Spleen (tissue), 11 donors: ENCODE measurements around the gene PPARGC1A. TPM values are rescaled to one million over a fixed set of nuclear protein-coding genes. Genes with fewer than 3 reads are reported as not detected.
A peak's percentile ranks its signal among the peaks of the same experiment; 100 is the strongest.

Experiments used
- DNase-seq: peaks from one replicate; pipeline ENCODE4 v3.0.0-alpha.2; 2020
- H3K27ac ChIP-seq, 8 donors: fragments of 200-600 bp; sonication (generic) in 7 of 8; 1 replicate in 4 of 8; 2 replicates in 4 of 8; pipeline versions ENCODE4 v1.5.0 to v1.8.0; 2016 to 2021; ENCODE audit warnings: inconsistent platforms in 4 of 8, mild to moderate bottlenecking in 4 of 8, moderate library complexity in 1 of 8
- H3K27me3 ChIP-seq, 7 donors: fragments of 200-600 bp; sonication (generic) in 6 of 7; replicated peaks in 1 of 7; 1 replicate in 4 of 7; 2 replicates in 3 of 7; pipeline versions ENCODE4 v1.5.0 to v1.8.0; 2016 to 2021; ENCODE audit warnings: inconsistent platforms in 3 of 7, mild to moderate bottlenecking in 1 of 7
- H3K36me3 ChIP-seq, 6 donors: fragments of 200-600 bp; sonication (generic) in 5 of 6; 1 replicate in 4 of 6; 2 replicates in 2 of 6; pipeline versions ENCODE4 v1.5.0 to v1.8.0; 2016 to 2021; ENCODE audit warnings: inconsistent platforms in 2 of 6
- H3K4me1 ChIP-seq, 6 donors: fragments of 200-600 bp; sonication (generic) in 5 of 6; 1 replicate in 3 of 6; 2 replicates in 3 of 6; pipeline versions ENCODE4 v1.5.0 to v1.8.0; 2016 to 2021; ENCODE audit warnings: inconsistent platforms in 3 of 6
- H3K4me3 ChIP-seq, 8 donors: fragments of 200-600 bp; sonication (generic) in 7 of 8; 1 replicate in 4 of 8; 2 replicates in 4 of 8; pipeline versions ENCODE4 v1.5.0 to v1.8.0; 2016 to 2021; ENCODE audit warnings: inconsistent platforms in 4 of 8, mild to moderate bottlenecking in 4 of 8, moderate library complexity in 2 of 8
- H3K9me3 ChIP-seq, 8 donors: fragments of 200-600 bp; sonication (generic) in 7 of 8; 1 replicate in 4 of 8; 2 replicates in 4 of 8; pipeline versions ENCODE4 v1.5.0 to v1.8.0; 2016 to 2021; ENCODE audit warnings: inconsistent platforms in 4 of 8
- POLR2A ChIP-seq, 3 donors: fragments of 450-650 bp; IDR thresholded peaks; one replicate each; pipeline ENCODE4 v1.5.1; 2017; ENCODE audit warnings: antibody characterized with exemption in 3 of 3, mild to moderate bottlenecking in 1 of 3
- POLR2AphosphoS5 ChIP-seq, 3 donors: sonication (generic); formaldehyde crosslinking; IDR thresholded peaks; one replicate each; pipeline ENCODE4 v1.5.1; 2017; ENCODE audit warnings: antibody characterized with exemption in 3 of 3
- WGBS, 5 donors: extraction: QIAGEN DNeasy Blood & Tissue Kit in 3 of 5; methylation state at CpG; one replicate each; pipeline versions ENCODE4 v1.1.5 to v1.1.7; 2013 to 2018; 5-methylcytosine and 5-hydroxymethylcytosine counted together
- intact Hi-C: fragments of 100-400 bp; cut with DNase I; formaldehyde crosslinking; loops from one replicate; pipeline ENCODE4 v1.15.0; 2023; ENCODE audit warnings: low total_unique reads
- polyA plus RNA-seq, 3 donors: library from polyadenylated mRNA; stranded (reverse); fragments of 200-250 nt; gene quantifications; one replicate each; pipeline ENCODE4 v1.2.1, GENCODE V29; 2013
- total RNA-seq, 7 donors: library from RNA; depleted of rRNA in 3 of 7; stranded (reverse); fragments of >200 nt in 3 of 7; fragmentation: NEBNext Ultra II Directional in 4 of 7; extraction: Animal tissue kit (Norgen Biotek cat#: 25700) in 4 of 7; gene quantifications; one replicate each; pipeline versions ENCODE4 v1.1.0 to v1.2.1, GENCODE V29; 2016 to 2021
- TF ChIP-seq, protein P1 (sequence below), 11 experiments: fragments of 200-600 bp in 7 of 11; fragments of 450-650 bp in 4 of 11; sonication (generic) in 4 of 11; IDR thresholded peaks in 8 of 11; conservative IDR thresholded peaks in 3 of 11; 1 replicate in 7 of 11; 2 replicates in 4 of 11; pipeline versions ENCODE4 v1.4.0 to v1.8.0; 2016 to 2021; ENCODE audit warnings: antibody characterized with exemption in 11 of 11, inconsistent platforms in 4 of 11, mild to moderate bottlenecking in 1 of 11
- donor health status: healthy with polysubstance abuse.
- donor health status: DM: no; HTN: no; CAD: no; lungs with moderate emphysema.
- donor health status: DM: no; HTN: no; CAD: no.
- donor health status: Bipolar disorder and iron deficiency.
- donor health status: healthy.
- donor health status: DM: no; HTN: no; CAD: no.
- donor health status: DM: yes; HTN: yes; CAD: no.

Gene PPARGC1A
- total and polyA plus RNA-seq, 10 donors = 0.32 to 7.3 (median 2.6) TPM

GRCh38 chr4:23860919-23861318 lies 28.9 kb downstream of the PPARGC1A start:
- DNase-seq = no peak
- Histone ChIP-seq H3K9me3 (no peaks in the 10 kb centered on the region), H3K36me3 (no peaks in the 10 kb centered on the region), H3K4me3 (no peak overlapping the region), H3K27ac (no peak overlapping the region), H3K4me1 (no peaks in the 10 kb centered on the region), H3K27me3 (no peaks in the 10 kb centered on the region)
- intact Hi-C loops = no loop called here
- WGBS, 5 donors = 82 to 89% (median 85%) methylated on average over 3 of the region's 3 CpGs
- TF ChIP-seq, protein P1, sequence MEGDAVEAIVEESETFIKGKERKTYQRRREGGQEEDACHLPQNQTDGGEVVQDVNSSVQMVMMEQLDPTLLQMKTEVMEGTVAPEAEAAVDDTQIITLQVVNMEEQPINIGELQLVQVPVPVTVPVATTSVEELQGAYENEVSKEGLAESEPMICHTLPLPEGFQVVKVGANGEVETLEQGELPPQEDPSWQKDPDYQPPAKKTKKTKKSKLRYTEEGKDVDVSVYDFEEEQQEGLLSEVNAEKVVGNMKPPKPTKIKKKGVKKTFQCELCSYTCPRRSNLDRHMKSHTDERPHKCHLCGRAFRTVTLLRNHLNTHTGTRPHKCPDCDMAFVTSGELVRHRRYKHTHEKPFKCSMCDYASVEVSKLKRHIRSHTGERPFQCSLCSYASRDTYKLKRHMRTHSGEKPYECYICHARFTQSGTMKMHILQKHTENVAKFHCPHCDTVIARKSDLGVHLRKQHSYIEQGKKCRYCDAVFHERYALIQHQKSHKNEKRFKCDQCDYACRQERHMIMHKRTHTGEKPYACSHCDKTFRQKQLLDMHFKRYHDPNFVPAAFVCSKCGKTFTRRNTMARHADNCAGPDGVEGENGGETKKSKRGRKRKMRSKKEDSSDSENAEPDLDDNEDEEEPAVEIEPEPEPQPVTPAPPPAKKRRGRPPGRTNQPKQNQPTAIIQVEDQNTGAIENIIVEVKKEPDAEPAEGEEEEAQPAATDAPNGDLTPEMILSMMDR (IDR thresholded peaks at IDR 0.05 in 8 of 11, conservative IDR thresholded peaks at IDR 0.05 in 3 of 11) = no peak
- TF ChIP-seq POLR2A (IDR thresholded peaks at IDR 0.05) (no peak), POLR2AphosphoS5 (IDR thresholded peaks at IDR 0.05) (no peak)

DNA sequence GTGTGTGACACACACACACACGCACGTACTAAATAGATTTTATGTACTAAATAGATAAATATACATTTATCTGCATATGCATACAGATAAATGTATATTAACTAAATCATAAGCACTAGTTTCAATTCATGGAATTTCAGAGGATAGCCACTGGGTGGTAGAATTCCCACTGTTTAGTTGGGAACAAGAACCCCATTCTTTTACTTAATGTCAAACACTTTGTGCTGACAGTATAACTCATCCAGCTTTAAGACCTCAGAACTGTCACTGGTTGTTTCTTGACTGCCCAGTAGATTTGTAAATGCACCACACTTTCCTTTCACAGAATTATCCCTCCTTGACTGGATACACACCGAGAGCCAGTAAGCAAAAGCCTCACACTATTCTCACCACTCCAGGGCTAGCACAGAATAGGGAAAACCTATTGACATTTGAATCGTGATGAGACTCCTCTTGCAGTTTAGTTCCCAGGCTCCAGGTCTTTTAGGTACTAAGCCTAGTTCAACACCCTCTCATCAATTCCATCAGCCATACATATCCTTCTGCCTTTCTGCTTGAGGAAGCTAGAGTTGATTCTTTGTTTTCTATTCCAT lies 32.4 kb downstream of the PPARGC1A start:
- Histone ChIP-seq H3K4me3 (no peak overlapping the region), H3K27me3 (no peaks in the 10 kb centered on the region), H3K27ac (no peak overlapping the region), H3K36me3 (no peaks in the 10 kb centered on the region), H3K9me3 (no peaks in the 10 kb centered on the region), H3K4me1 (no peaks in the 10 kb centered on the region)
- intact Hi-C loops = no loop called here
- TF ChIP-seq POLR2AphosphoS5 (IDR thresholded peaks at IDR 0.05) (no peak), POLR2A (IDR thresholded peaks at IDR 0.05) (no peak)
- DNase-seq = no peak
- WGBS, 5 donors = 82 to 94% (median 90%) methylated on average over 4 of the region's 4 CpGs

DNA sequence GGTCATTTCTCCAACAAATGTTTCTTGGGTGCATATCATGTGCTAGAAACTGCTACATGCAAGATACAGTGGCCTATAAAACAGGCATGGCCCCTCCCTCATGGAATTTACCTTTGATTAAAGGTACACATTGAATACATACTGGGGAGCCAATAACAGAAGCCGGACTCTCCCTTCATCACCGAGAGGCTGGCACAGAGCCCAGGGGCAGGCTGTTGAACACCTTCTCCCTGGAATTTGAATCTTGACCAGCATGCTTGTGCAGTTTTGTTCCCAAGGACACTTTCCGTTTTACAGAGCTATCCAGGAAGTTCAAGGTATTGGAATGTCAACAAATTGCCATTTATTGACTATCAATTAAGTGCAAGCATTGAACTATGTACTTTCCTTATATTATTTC lies 33.2 kb downstream of the PPARGC1A start:
- WGBS, 5 donors = 70 to 73% (median 72%) methylated on average over 3 of the region's 3 CpGs
- no peaks in the 10 kb centered on the region for H3K9me3 ChIP-seq

GRCh38 chr4:23855912-23856605 lies 33.8 kb downstream of the PPARGC1A start:
- H3K27me3 ChIP-seq = no peaks in the 10 kb centered on the region
- DNase-seq = no peak
- 66 to 80% (median 68%) methylated on average over 5 of the region's 5 CpGs for WGBS, 5 donors
- H3K27ac ChIP-seq = peak overlapping the region in 1 of 8 donors; percentile 10
- H3K4me1 ChIP-seq = no peaks in the 10 kb centered on the region
- no peaks in the 10 kb centered on the region for H3K36me3 ChIP-seq
- intact Hi-C loops = no loop called here
- TF ChIP-seq, protein P1 (IDR thresholded peaks at IDR 0.05 in 8 of 11, conservative IDR thresholded peaks at IDR 0.05 in 3 of 11) = no peak
- TF ChIP-seq POLR2A (IDR thresholded peaks at IDR 0.05) = no peak
- H3K9me3 ChIP-seq = no peaks in the 10 kb centered on the region
- no peak overlapping the region for H3K4me3 ChIP-seq

More for the DNA sequence above, 33.2 kb downstream of the PPARGC1A start:
- no peak for DNase-seq
- intact Hi-C loops = no loop called here
- Histone ChIP-seq H3K27me3 (no peaks in the 10 kb centered on the region), H3K4me1 (no peaks in the 10 kb centered on the region), H3K27ac (peak overlapping the region in 1 of 8 donors; percentile 10), H3K4me3 (no peak overlapping the region), H3K36me3 (no peaks in the 10 kb centered on the region)
- TF ChIP-seq POLR2AphosphoS5 (IDR thresholded peaks at IDR 0.05) (no peak), POLR2A (IDR thresholded peaks at IDR 0.05) (no peak)
- TF ChIP-seq, protein P1 (IDR thresholded peaks at IDR 0.05 in 8 of 11, conservative IDR thresholded peaks at IDR 0.05 in 3 of 11) = no peak
